OCI-LY7 (cell line): ENCODE results near the gene SFXN5. TPM values are rescaled to one million over a fixed set of nuclear protein-coding genes. Genes with fewer than 3 reads are reported as not detected.
A peak's percentile ranks its signal among the peaks of the same experiment; 100 is the strongest.

Experiments used
- BruUV-seq: library from RNA; stranded (reverse); fragments of 400-500 nt; replicated peaks from 2 replicates; lab custom pipeline; 2021; lab: Mats Ljungman, UMichigan
- CTCF ChIA-PET: fragments of 300-600 bp; sonication (Branson Sonifier 250); formaldehyde crosslinking; loops from one replicate; lab custom pipeline; 2022; ENCODE audit warnings: antibody characterized with exemption; ENCODE audit not compliant: unreplicated experiment; lab: Charles Lee
- POLR2A ChIA-PET: fragments of 300-600 bp; sonication (Branson Sonifier 250); formaldehyde crosslinking; loops from one replicate; lab custom pipeline; 2022; ENCODE audit warnings: antibody characterized with exemption; lab: Charles Lee
- DNase-seq: peaks from one replicate; pipeline ENCODE4 v3.0.0-alpha.2; 2015; ENCODE audit warnings: low spot score
- H2AFZ ChIP-seq: fragments of 200-600 bp; sonication (generic), shearing (Covaris generic); 2 replicates; pipeline ENCODE4 v1.6.1; 2014; ENCODE audit warnings: mild to moderate bottlenecking, antibody characterized with exemption, low read length, moderate library complexity
- H3K27ac ChIP-seq: fragments of 200-600 bp; sonication (generic); 2 replicates; pipeline ENCODE4 v1.5.1; 2014; ENCODE audit warnings: mixed run types, low read depth, mild to moderate bottlenecking, moderate library complexity, low read length, inconsistent platforms; ENCODE audit not compliant: poor library complexity, severe bottlenecking
- H3K36me3 ChIP-seq: fragments of 200-600 bp; sonication (generic); 2 replicates; pipeline ENCODE4 v1.6.1; 2014; ENCODE audit warnings: mild to moderate bottlenecking, antibody characterized with exemption, low read length, moderate library complexity, mixed read lengths; ENCODE audit not compliant: insufficient read depth
- H3K4me1 ChIP-seq: fragments of 200-600 bp; sonication (generic); 2 replicates; pipeline ENCODE4 v1.5.1; 2014; ENCODE audit warnings: mild to moderate bottlenecking, low read length; ENCODE audit not compliant: insufficient read depth, poor library complexity, severe bottlenecking
- H3K4me2 ChIP-seq: fragments of 200-600 bp; sonication (generic); 2 replicates; pipeline ENCODE4 v1.6.1; 2014; ENCODE audit warnings: mild to moderate bottlenecking, low read length
- H3K4me3 ChIP-seq: fragments of 200-600 bp; sonication (generic); 2 replicates; pipeline ENCODE4 v1.5.1; 2014; ENCODE audit warnings: mild to moderate bottlenecking, low read depth, low read length; ENCODE audit not compliant: poor library complexity, severe bottlenecking
- H3K79me2 ChIP-seq: fragments of 200-600 bp; sonication (generic); 2 replicates; pipeline ENCODE4 v1.6.1; 2016; ENCODE audit warnings: low read depth, mild to moderate bottlenecking, low read length, moderate library complexity, mixed read lengths; ENCODE audit not compliant: insufficient read depth
- H3K9me2 ChIP-seq: fragments of 200-600 bp; sonication (generic); 2 replicates; pipeline ENCODE4 v1.6.1; 2016; ENCODE audit warnings: mild to moderate bottlenecking, low read length, mixed read lengths; ENCODE audit not compliant: insufficient read depth
- H3K9me3 ChIP-seq: fragments of 200-600 bp; sonication (generic); 2 replicates; pipeline ENCODE4 v1.6.1; 2014; ENCODE audit warnings: mild to moderate bottlenecking, mixed run types, low read length, mixed read lengths
- H4K20me1 ChIP-seq: fragments of 200-600 bp; sonication (generic); 2 replicates; pipeline ENCODE4 v1.6.1; 2014; ENCODE audit warnings: mild to moderate bottlenecking, antibody characterized with exemption, low read length, moderate library complexity, mixed read lengths; ENCODE audit not compliant: insufficient read depth
- CTCF ChIP-seq: fragments of 200-600 bp; sonication (generic); conservative IDR thresholded peaks from 2 replicates; pipeline ENCODE4 v1.5.1; 2014; ENCODE audit warnings: mild to moderate bottlenecking, antibody characterized with exemption, low read length, moderate library complexity, mixed read lengths
- EZH2phosphoT487 ChIP-seq: fragments of 200-600 bp; sonication (generic); IDR thresholded peaks from 2 replicates; pipeline ENCODE4 v1.6.1; 2018; ENCODE audit warnings: low read depth, borderline replicate concordance, mild to moderate bottlenecking, mixed run types, antibody characterized with exemption, low read length, moderate library complexity, mixed read lengths
- intact Hi-C: fragments of 100-400 bp; cut with micrococcal nuclease; formaldehyde crosslinking; loops from one replicate; pipeline ENCODE4 v1.10.0; 2022; ENCODE audit not compliant: unreplicated experiment
- total RNA-seq, 2 experiments: library from RNA; depleted of rRNA in 1 of 2; stranded (reverse); fragments of >200 nt in 1 of 2; shearing (Covaris generic) in 1 of 2; gene quantifications; 2 replicates each; pipeline ENCODE4 v1.2.3, GENCODE V29; 2014 to 2022

Gene SFXN5
- total RNA-seq, 2 experiments from 2014 or later: 4.5 to 10.5 TPM

- H3K27ac ChIP-seq: no peak overlapping the region
- no peaks in the 10 kb centered on the region for H3K9me3 ChIP-seq
- H3K9me2 ChIP-seq: no peaks in the 10 kb centered on the region
- intact Hi-C loops: no loop called here
- no TSS peak for BruUV-seq
- DNase-seq: no peak
- POLR2A ChIA-PET: no interaction called here
- peaks cover 21% of the 10 kb centered on the region for H3K4me1 ChIP-seq
- no peak overlapping the region for H2AFZ ChIP-seq
- no peaks in the 10 kb centered on the region for H4K20me1 ChIP-seq
- CTCF ChIA-PET: no interaction called here
- no peaks in the 10 kb centered on the region for H3K79me2 ChIP-seq
- H3K4me2 ChIP-seq: no peak overlapping the region
- no peak overlapping the region for H3K4me3 ChIP-seq
- no peaks in the 10 kb centered on the region for H3K36me3 ChIP-seq
- TF ChIP-seq CTCF (no peak), EZH2phosphoT487 (no peak)
These were observed 116.1 kb downstream of the SFXN5 start for GRCh38 chr2:72955228-72956049.

- Histone ChIP-seq H3K4me2 (no peak overlapping the region), H3K9me2 (no peaks in the 10 kb centered on the region), H3K9me3 (no peaks in the 10 kb centered on the region), H3K4me1 (peaks cover 21% of the 10 kb centered on the region), H3K4me3 (no peak overlapping the region), H3K36me3 (no peaks in the 10 kb centered on the region), H3K79me2 (no peaks in the 10 kb centered on the region), H4K20me1 (no peaks in the 10 kb centered on the region), H2AFZ (peak overlapping the region; percentile 42; the same call in 1 of the 2 replicates), H3K27ac (no peak overlapping the region)
- POLR2A ChIA-PET: no interaction called here
- no TSS peak for BruUV-seq
- intact Hi-C loops: no loop called here
- TF ChIP-seq EZH2phosphoT487 (no peak), CTCF (no peak)
- CTCF ChIA-PET: no interaction called here
- DNase-seq: no peak
These were observed 116.9 kb downstream of the SFXN5 start for GRCh38 chr2:72954376-72955227.
